Ammon's horn (tissue), 1 donor: ENCODE results near the gene SERPINI1.
A peak's percentile ranks its signal among the peaks of the same experiment; 100 is the strongest.
"Not testable (repeated sequence)": the region's sequence is repeated elsewhere in the genome, so short reads cannot be mapped to it uniquely, and the experiment has no call there.

ENCODE experiments used
- DNase-seq: peaks from one replicate; pipeline ENCODE4 v3.0.0-alpha.2; 2016; ENCODE audit warnings: low spot score

SERPINI1 gene

GRCh38 chr3:167787440-167787839 lies 51.9 kb downstream of the SERPINI1 start:
- DNase-seq: no peak

DNA sequence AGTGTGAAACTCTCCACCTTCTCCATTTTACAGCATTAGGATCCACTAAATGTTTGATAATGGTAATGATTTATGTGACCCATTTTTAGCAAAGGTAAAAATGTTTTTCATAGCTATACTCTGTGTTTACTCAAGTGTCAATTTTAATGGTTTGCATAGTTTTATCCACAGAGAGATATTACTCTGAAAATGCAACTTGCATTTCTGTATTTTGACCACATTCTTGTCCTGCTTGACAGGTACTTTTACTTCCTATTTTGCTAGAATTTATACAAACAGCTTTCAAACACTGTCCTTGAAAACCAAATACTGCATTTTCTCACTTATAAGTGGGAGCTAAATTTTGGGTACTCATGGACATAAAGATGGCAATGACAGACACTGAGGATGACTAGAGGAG lies 62.9 kb downstream of the SERPINI1 start:
- no peak for DNase-seq

GRCh38 chr3:167808910-167809309 lies 73.4 kb downstream of the SERPINI1 start:
- DNase-seq: no peak

DNA sequence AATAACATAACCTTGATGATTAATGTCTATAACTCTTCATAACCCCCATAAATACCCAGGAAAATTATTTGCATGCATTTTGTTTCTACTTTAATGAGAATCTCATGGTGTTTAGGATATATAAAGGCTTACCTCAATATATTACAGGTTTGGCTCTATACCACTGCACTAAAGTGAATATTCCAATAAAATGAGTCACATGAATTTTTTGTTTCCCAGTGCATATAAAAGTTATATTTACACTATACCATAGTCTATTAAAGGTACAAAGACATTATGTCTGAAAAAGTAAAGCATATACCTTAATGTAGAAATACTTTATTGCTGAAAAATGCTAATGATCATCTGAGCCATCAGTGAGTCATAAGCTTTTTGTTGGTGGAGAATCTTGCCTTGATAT lies 74.7 kb downstream of the SERPINI1 start:
- no peak for DNase-seq

DNA sequence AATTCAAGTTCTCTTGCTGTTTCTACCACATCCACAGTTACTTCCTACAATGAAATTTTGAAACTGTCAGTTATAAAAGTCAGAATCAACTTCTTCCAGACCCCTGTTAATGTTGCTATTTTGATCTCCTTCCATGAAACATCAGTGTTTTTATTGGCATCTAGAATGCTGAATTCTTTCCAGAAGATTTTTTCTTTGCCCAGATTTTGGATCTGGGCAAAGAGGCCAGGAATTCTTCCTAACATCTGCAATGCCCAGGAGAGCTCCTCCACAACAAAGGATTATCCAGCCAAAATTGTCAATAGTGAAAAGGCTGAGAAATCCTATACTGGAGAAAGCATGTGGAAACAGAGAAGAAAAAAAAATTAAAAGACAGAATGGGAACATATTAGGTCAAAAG lies 75.5 kb downstream of the SERPINI1 start:
- no peak for DNase-seq

- DNase-seq: no peak
Observed at GRCh38 chr3:167813169-167814123, 77.9 kb downstream of the SERPINI1 start.

GRCh38 chr3:167814441-167814951 lies 79.0 kb downstream of the SERPINI1 start:
- DNase-seq: peak; percentile 94

- no peak for DNase-seq
Observed at GRCh38 chr3:167816953-167817352, 81.4 kb downstream of the SERPINI1 start.

- no peak for DNase-seq
Observed at GRCh38 chr3:167820102-167820865, 84.8 kb downstream of the SERPINI1 start.

DNA sequence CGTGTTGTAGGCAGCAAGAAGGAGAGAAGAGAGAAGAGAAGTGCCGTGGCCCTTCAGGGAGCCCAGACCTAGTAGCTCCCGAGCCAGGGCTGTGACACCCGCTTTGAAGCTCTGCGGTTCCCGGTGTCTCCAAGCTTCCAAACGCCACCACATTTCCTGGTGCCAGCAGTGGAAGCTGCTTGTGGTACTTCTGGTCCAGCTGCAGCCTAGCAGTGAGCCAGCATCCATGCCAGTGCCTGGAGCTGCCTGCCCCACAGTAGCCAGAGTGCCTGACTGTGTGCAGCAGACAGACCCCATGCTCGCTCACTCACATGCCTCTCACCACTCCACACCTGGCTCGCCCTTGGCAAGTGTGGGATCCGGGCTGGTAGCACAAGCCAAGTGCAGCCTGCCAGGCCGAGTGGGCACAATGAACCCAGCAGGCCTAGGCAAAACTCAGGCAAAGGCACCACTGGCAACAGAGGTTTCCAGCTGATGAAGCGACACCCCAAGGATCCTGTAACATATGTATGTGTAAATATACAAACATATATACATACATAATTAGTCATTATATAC lies 85.8 kb downstream of the SERPINI1 start:
- no peak for DNase-seq

- no peak for DNase-seq
Observed at GRCh38 chr3:167823738-167824137, 88.2 kb downstream of the SERPINI1 start.

GRCh38 chr3:167827588-167827987 lies 92.1 kb downstream of the SERPINI1 start:
- not testable (repeated sequence) for DNase-seq

DNA sequence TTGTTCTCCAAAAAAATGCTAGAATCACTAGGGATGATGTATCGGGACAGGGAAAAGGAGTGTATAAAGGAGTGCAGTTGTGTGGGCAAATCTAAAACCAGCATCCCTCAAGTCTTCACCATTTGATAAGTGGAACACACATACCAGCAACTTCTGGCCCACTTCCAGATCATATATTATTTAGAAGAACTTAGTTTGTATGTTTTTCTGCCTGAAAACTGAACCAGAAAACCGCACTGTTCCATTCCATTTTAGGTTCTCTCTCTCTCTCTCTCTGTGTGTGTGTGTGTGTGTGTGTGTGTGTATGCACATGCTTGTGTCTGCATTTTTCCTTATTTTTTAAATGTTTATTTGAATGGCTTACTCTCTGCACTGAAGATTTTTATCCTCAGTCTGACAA lies 93.5 kb downstream of the SERPINI1 start:
- no peak for DNase-seq

DNA sequence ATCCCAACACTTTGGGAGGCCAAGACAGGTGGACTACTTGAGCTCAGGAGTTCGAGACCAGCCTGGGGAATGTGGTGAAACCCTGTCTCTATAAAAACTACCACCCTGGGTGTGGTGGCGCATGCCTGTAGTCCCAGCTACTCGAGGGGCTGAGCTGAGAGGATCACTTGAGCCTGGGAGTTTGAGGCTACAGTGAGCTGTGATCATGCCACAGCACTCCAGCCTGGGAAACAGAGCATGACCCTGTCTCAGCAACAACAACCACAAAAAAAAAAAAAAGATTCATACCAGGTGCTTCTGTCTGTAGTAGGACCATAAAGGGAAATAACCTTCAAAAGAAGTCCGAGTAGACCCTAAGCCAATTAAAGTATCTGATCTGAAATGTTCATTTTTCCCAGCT lies 94.5 kb downstream of the SERPINI1 start:
- DNase-seq: no peak

GRCh38 chr3:167835359-167835758 lies 99.8 kb downstream of the SERPINI1 start:
- DNase-seq: no peak

DNA sequence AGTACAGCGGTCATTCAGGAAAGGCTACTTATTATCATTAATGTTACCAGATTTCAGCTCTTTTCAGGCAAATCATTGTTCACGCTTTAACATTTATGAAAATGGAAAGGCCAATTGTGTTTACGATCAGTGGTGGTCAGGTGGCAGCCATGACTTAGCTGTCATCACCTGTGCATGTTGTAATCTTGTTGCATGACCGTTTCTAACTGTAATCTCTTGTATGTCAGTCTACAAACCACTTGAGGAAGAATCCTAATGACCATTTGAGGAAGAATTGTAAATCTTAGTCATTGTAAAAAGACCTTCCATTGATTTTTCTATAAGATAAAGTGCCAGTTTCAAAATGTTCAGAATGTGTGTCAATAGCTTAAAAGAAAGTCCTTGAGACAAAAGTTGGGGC lies 100.4 kb downstream of the SERPINI1 start:
- DNase-seq: no peak

GRCh38 chr3:167837466-167837865 lies 101.9 kb downstream of the SERPINI1 start:
- DNase-seq: no peak

GRCh38 chr3:167839460-167840134 lies 104.1 kb downstream of the SERPINI1 start:
- no peak for DNase-seq

GRCh38 chr3:167840247-167840646 lies 104.7 kb downstream of the SERPINI1 start:
- no peak for DNase-seq

- no peak for DNase-seq
Observed at GRCh38 chr3:167843481-167843880, 108.0 kb downstream of the SERPINI1 start.

GRCh38 chr3:167843886-167844285 lies 108.4 kb downstream of the SERPINI1 start:
- no peak for DNase-seq

GRCh38 chr3:167844528-167844927 lies 109.0 kb downstream of the SERPINI1 start:
- no peak for DNase-seq
